LNCaP clone FGC (cell line): Measurements from ENCODE around the gene SRPRB.

Experiments
- DNase-seq: peaks from one replicate; pipeline ENCODE4 v3.0.0-alpha.2; 2011; ENCODE audit warnings: low read depth
- H3K4me3 ChIP-seq: 2 replicates; pipeline ENCODE4 v1.5.1; 2011; ENCODE audit warnings: mild to moderate bottlenecking, low read depth, low read length, control low read depth
- CTCF ChIP-seq: IDR thresholded peaks from 2 replicates; pipeline ENCODE4 v1.5.1; 2012; ENCODE audit warnings: mild to moderate bottlenecking; ENCODE audit not compliant: control insufficient read depth, insufficient read depth; ENCODE audit errors: extremely low read depth

SRPRB gene

GRCh38 chr3:133759740-133760305, 45.8 kb upstream of the SRPRB start:
- no peak for DNase-seq
- TF ChIP-seq CTCF = no peak
- no peak overlapping the region for H3K4me3 ChIP-seq

GRCh38 chr3:133760916-133761315, 44.7 kb upstream of the SRPRB start:
- DNase-seq = no peak
- no peak overlapping the region for H3K4me3 ChIP-seq
- TF ChIP-seq CTCF = no peak

- DNase-seq = peak; percentile 54
- H3K4me3 ChIP-seq = no peak overlapping the region
- no peak for TF ChIP-seq CTCF
Measured at GRCh38 chr3:133761605-133762484, 43.8 kb upstream of the SRPRB start.

- no peak for TF ChIP-seq CTCF
- H3K4me3 ChIP-seq = no peak overlapping the region
- DNase-seq = no peak
Measured at GRCh38 chr3:133762539-133762938, 43.1 kb upstream of the SRPRB start.

- no peak for DNase-seq
- no peak for TF ChIP-seq CTCF
- no peak overlapping the region for H3K4me3 ChIP-seq
Measured at GRCh38 chr3:133763797-133764683, 41.6 kb upstream of the SRPRB start.

GRCh38 chr3:133765256-133765655, 40.4 kb upstream of the SRPRB start:
- no peak overlapping the region for H3K4me3 ChIP-seq
- no peak for DNase-seq
- TF ChIP-seq CTCF = no peak
